ENCODE data around the gene CENPP. TPM values are rescaled to one million over a fixed set of nuclear protein-coding genes. Genes with fewer than 3 reads are reported as not detected.

The CENPP gene
- total RNA-seq, 1 donor from 2014 or later: 1.6 TPM

DNA sequence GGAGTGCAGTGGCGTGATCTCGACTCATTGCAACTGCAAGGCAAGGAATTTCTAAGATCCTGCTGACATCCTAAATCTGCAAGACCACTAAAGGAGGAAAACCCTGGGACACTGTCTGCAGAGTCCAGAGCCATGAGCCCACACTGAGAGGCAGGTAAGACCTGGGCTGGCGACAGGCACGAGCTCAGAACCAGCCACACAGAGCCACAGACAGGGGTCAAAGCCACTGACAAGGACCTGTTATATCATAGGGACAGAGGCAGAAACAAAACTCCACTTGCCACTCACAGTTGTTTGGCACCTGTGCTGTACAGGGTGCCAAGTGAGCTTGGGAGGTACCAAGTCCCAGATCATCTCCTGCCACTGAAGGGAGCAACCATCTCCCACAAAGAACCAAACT, 310.0 kb downstream of the CENPP start:
- DNase-seq (ENCODE audit: low read depth in 2 of 2): no peak

DNA sequence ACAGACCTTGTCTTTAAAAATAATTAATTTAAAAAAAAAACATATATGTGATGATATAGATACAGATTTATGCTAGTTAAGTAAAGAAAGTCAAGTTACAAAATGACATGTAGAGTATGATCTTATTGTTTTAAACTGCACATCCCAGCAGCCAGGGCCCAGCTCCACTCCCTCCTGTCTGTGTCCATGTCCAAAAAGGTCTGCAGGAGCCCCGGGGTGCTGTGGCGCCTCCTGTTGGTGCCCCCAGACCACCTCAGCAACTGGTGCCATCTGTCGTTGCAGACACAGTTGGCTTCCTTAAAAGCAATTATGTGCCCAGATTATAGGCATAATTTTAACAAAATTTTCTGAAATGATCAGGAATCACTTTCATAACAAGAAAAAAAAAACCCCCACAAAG, 310.9 kb downstream of the CENPP start:
- DNase-seq (ENCODE audit: low read depth in 2 of 2): no peak

GRCh38 chr9:92637326-92637725, 311.6 kb downstream of the CENPP start:
- no peak for DNase-seq (ENCODE audit: low read depth in 2 of 2)

GRCh38 chr9:92637886-92638620, 312.3 kb downstream of the CENPP start:
- no peak for DNase-seq (ENCODE audit: low read depth in 2 of 2)

- DNase-seq (ENCODE audit: low read depth in 2 of 2): no peak
These were observed 312.9 kb downstream of the CENPP start for GRCh38 chr9:92638621-92639101.

DNA sequence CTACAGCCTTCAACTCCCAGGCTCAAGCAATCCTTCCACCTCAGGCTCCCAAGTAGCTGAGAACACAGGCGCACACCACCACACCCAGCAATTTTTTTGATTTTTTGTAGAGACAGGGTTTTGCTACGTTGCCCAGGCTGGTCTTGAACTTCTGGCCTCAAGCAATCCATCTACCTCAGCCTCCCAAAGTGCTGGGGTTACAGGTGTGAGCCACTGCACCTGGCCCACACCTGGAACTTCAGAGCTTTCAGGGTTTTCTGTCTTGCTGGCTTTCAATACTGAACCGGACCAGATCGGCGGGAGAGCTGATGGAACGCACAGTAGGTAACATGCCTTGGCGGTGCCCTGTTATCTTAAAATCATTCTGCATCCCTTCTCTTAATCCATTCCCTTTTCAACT, 313.4 kb downstream of the CENPP start:
- no peak for DNase-seq (ENCODE audit: low read depth in 2 of 2)

DNA sequence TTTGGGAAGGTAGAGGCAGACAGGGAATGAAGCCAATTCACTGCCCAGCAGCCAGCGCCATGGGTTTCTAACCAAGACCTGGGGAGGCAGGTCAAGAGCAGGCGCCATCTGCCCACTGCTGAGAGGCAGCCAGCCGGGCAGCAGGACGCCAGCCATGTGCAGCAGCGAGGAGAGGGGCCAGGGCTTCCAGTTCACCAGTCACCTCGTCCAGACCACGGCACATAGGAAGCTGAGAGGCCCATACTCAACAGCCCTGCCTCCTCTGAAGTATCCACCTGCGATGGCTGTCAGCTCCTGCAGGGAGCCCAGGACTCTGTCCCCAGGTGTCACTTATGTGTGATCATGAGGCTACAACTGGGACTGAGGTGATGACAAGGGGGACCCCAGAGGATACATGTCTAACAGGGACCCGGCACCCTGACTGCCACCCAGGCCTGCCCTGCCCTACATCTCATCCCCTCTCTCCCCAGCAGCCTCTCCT, 314.1 kb downstream of the CENPP start:
- no peak for DNase-seq (ENCODE audit: low read depth in 2 of 2)

- no peak for DNase-seq (ENCODE audit: low read depth in 2 of 2)
These were observed 314.8 kb downstream of the CENPP start for GRCh38 chr9:92640398-92641091.

DNA sequence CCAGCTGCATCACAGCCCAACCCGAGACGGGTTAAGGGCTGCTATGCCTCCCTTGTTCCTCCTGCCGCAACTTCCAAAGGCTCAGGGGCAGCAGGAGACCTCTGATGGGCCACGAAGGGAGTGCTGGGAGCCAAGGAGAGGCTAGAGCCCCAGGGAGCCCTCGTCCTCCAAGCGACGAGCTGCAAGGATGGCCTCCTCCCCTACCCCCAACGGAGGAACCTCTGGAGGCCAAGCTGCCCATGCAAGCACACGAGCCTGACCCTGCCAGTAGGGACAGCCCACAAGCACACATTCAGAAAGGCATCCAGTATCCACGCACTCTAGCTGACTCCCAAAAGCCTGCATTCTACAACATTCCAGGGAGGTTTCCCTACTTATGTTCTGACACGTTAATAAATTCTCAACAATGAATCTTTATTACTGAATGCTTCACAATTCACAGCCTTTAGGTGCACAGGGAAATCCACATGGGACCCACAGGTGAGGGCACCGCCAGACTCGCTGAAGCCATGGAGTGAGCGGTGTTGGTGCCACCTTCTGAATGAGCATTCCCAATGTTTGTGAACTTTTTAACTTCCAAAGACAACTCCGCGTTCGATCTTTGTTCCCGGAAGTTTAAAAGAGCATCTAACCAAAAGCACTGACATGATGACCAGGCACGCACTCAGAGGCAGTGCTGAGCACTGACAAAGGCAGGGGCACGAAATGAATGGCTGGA, 315.5 kb downstream of the CENPP start:
- no peak for DNase-seq (ENCODE audit: low read depth in 2 of 2)

DNA sequence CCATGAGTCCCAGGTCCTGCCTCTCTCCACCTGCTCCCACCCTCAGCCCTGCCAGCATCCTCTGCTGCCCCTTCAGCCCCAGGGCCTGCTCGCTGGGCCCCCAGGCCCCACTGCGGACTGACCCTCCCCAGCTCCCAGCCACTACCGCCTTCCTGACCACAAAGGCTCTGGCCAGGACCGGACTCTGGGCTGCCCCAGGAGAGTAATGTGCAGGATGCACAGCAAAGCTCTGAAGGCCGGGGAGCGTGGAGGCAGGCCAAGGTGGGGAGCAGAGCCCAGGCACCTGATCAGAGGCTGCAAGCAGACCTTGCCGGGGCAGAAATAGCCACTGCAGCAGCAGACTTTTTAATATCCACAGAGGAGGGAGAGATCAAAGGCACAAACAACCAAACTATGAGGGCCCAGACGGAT, 316.3 kb downstream of the CENPP start:
- DNase-seq (ENCODE audit: low read depth in 2 of 2): no peak

DNA sequence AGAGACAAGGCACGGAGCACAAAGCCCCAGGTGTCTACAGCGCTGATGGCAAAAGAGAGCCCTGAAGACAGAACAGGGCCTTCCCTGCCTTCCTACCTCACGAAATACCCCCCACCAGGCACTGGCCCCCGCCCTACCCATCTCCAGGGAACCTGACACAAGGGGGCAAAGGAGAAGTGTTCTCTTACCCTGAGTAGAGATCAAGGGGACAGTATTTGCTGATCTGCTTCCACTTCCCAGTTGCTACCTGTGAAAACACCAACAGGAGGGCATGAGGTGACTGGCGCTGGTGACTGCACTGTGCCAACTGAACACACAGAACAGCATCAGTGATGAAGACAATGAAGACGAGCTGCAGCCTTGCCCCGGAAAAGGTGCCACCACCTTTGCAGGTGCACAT, 316.8 kb downstream of the CENPP start:
- DNase-seq (ENCODE audit: low read depth in 2 of 2): no peak

GRCh38 chr9:92644278-92644677, 318.5 kb downstream of the CENPP start:
- DNase-seq (ENCODE audit: low read depth in 2 of 2): no peak

GRCh38 chr9:92645041-92645440, 319.3 kb downstream of the CENPP start:
- DNase-seq (ENCODE audit: low read depth in 2 of 2): no peak

GRCh38 chr9:92647671-92648473, 322.1 kb downstream of the CENPP start:
- DNase-seq (ENCODE audit: low read depth in 2 of 2): no peak

DNA sequence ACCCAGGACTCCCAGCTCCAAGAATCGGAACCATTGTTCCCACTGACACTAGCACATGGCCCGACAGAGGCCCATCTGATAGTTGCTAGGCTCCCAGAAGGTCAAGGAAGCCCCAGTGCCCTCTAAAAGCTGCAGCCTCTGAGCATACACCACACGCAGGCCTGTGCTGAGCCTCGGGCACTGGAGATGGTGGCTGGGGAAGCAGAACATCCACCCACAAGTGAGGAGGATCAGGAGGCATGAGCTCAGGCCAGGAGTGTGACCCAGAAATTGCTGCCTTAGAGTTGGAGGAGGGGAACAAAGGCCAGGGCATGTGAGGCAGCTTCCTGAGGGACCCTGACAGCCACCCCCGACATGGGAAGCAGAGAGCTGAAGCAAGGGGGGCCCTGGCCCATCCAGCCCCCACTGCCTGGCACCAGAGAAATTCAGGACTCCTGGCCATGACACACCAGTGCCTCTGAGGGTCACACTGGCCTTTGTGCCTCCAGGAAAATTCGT, 322.8 kb downstream of the CENPP start:
- DNase-seq (ENCODE audit: low read depth in 2 of 2): no peak

- no peak for DNase-seq (ENCODE audit: low read depth in 2 of 2)
These were observed 323.3 kb downstream of the CENPP start for GRCh38 chr9:92649007-92649406.

DNA sequence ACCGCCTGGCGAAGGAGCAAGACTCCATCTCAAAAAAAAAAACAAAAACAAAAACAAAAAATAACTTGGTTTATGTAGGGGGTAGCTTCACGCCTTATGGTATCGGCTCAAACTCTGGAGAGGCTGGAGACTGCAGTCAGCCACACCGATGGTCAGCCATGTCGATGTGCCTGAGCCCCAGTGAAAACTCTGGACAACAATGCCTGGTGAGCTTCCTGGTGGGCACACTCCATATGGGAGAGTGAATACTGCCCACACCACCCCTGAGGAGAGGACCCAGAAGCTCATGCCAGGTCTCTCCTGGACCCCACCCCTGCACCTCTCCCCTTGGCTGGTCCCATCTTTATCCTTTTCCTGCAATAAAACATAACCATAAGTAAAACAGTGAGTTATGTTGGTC, 324.5 kb downstream of the CENPP start:
- DNase-seq (ENCODE audit: low read depth in 2 of 2): no peak

GRCh38 chr9:92650839-92651621, 325.3 kb downstream of the CENPP start:
- DNase-seq (ENCODE audit: low read depth in 2 of 2): peak in 1 of 2 donors; percentile 42

GRCh38 chr9:92652461-92652860, 326.7 kb downstream of the CENPP start:
- DNase-seq (ENCODE audit: low read depth in 2 of 2): no peak

Data from lung microvascular endothelial cell (primary cell).